ENCODE measurements around the gene EHMT1.

GRCh38 chr9:137719194-137719593 lies 100.4 kb downstream of the EHMT1 start:
- no peak for TF ChIP-seq CTCF (IDR thresholded peaks at IDR 0.05; ENCODE audit: control extremely low read depth in 1 of 3, insufficient read depth in 1 of 3, low read depth in 1 of 3, low read length in 3 of 3)
- no peak for TF ChIP-seq TAF1 (IDR thresholded peaks at IDR 0.05; ENCODE audit: low read depth, low read length)
- TF ChIP-seq BCL11A (IDR thresholded peaks at IDR 0.05; ENCODE audit: low read depth in 2 of 2, low read length in 2 of 2), result no peak
- TF ChIP-seq CBX5 (IDR thresholded peaks at IDR 0.05; ENCODE audit: low read depth, low read length), result no peak

All from H1 (cell line).